HG03571 (cell line): ENCODE measurements around the gene OPRL1.

Experiments used
- ATAC-seq: cut with Tn5 transposase; IDR thresholded peaks from one replicate; pipeline ENCODE4 v1.9.1; 2021; ENCODE audit not compliant: unreplicated experiment

Gene OPRL1

DNA sequence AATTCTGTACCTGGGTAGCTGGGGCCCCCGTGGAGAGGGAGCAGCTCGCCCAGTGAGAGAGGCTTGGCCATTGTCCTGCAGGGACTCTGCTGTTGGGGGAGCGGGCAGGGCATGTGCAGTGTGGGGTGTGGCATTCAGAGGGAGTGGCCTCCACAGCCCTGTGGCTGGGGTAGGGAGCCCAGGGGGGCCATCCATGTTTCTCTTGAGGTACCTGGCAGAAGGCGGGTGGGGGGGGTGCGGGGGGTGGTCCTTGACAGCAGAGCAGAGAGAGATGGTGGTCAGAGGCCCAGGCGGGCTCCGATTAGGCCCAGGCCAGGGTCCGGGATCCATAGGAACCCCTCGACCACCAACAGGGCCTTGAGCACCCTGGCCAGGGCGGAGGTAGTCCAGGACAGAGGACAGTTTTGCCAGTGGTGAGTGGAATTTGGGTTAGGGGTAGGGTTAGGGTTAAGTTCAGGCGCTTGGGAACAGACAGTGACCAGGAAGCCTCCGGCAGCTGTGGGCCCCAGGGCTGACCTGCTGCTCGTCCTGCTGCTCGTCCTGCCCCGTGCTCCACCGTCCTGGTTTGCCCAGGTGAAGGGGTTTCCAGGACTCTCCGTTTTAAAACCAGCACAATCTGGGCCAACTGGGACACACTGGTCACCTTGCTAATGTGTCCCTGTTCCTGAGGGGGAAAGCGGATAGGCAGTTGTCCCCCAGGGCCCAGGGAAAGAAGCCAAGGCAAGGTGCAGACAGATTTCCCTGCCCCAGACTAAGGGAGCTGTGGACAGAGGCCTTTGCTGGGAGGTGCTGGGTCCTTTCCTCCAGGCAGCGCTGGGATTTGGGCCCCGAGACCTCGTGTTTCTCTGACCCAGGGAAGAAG, 59.5 kb downstream of the OPRL1 start:
- no peak for ATAC-seq

DNA sequence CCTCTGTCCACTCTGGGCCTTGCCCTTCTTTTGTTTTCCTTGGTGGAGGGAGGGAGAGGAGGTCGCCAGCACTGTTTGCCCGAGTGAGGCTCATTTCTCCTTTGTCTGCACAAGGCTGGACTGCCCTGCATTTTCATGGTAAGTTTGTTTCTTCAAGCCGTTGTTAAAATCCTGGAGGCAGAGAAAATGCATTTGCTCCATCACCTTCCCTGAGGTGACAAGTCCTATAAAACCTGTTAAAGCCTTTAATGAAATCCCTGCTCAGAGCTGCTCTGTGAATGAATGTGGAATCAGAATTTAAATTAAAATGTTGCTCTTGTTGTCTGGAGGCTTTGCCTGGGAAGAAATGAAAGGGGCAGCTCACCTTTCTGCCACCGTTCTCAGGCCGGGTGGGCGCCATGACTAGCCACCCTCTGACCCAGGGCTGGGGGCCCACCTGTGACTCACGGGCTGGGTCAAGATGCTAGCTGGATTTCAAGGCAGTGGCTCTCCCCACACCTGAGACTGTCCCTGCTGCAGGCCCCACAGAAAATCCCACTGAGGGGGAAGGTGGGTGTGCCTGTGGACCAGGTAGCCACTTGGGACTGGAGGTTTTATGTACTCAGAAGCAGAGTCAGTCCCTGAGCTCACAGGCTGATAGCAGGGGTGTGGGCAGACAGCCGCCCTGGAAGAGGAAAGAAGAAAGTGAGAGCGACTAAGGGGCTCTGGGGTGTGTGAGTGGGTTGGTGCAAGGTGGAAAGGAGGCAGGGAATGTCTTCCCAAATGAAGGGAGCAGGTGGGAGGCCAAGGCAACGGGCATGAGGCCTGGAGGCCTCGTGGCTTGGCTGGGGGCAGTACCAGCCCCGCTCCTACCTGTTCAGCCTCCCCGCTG, 60.4 kb downstream of the OPRL1 start:
- no peak for ATAC-seq

DNA sequence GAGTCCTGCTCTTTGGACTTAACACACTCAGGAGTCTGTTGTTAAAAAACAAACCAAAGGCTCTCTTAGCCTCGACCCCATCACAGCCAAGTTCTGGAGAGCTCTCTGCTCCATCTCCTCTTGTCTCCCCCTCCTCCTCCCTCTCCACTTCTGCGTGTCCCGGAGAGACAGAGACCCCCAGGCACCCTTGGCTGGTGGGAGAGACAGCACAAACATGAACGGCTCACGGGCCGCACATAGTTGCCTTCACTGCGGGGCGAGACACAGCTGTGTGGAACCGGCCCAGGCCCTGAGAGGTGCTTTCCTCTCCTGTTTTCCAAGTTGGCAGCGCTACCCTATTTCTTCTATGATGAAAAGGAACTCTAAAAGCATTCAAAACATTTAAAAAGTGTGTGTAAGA, 61.1 kb downstream of the OPRL1 start:
- no peak for ATAC-seq

DNA sequence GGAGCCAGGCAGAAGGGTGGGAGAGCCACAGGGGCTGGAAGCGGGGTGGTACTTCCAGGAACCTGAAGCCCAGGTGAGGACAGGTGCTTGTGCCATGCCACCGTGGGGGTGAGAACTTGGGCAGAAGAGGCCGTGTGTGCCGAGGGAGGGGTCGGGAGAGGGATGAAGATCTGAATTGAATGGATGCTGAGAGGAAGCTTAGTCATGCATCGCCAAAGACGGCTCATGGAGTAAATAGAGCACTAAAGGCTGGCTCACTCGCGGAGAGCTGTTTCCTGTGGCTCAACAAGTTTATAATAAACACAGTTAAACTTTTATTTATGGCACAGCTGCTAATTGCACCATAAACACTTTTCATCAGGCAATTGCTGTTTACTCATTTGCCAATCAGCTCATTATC, 62.7 kb downstream of the OPRL1 start:
- ATAC-seq = no peak

DNA sequence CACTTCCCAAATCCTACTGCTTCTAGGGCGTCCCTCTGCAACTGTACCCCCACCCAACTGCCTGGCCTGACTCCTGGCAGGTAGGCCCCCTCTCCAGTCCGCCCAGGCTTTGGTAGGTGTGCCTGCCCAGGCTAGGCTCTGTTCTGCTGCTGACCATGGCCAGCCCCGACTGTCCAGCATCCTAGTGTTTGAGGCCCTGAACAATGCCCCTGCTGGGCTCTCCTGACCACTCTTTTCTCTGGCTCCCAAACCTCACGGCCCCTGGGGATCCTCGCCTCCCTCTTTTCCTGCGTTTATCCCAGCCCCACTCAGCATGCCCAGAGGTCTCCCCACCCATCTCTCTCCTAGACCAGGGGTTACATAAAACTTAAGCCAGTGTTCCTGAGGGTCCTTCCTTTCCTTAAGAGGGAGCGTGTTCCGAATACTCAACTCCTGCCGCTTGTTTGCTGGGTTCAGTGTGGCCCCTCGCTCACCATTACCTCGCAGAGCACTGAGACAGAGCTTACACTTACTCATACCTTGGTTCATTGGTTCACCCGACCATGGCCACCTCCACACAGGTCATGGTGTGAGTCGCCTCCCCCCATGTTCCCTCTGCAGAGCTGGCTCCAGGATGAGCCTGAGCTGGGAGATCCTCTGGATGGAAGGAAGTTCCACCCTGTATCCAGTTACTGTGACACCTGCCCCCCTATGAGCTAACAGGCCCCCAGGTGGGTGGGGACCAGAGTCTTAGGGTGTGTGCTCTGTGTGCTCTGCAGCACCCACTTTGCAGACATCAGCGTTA, 63.3 kb downstream of the OPRL1 start:
- no peak for ATAC-seq

DNA sequence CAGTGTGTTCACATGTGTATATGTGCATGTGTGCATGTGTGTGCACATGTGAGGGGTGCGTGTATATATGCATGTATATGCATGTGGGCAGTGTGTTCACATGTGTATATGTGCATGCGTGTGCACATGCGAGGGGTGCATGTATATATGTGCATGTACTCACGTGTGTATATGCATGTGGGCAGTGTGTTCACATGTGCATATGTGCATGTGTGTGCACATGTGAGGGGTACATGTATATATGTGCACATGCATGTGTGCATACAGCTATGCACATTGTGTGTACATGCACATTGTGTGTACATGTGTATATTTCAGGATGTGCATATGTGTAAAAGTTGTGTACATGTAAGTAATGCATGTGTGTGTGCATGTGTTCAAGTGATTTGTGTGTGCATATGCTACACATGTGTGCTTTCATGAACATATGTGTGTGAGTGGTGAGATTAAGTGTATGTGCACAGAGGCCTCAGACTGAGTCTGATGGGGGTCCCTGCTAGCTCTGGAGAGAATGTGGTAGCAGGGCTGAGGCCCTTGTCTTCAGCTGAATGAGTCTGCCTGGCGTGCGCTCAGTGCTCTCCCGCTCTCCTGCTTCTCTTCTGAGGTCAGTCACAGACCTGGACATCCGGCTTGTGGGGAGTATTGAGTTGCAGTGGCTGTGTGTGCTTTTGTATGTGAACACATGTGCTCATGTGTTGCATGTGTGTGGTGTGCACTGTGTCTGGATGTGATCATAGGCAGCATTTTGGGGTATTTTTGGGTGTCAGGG, 64.4 kb downstream of the OPRL1 start:
- no peak for ATAC-seq

DNA sequence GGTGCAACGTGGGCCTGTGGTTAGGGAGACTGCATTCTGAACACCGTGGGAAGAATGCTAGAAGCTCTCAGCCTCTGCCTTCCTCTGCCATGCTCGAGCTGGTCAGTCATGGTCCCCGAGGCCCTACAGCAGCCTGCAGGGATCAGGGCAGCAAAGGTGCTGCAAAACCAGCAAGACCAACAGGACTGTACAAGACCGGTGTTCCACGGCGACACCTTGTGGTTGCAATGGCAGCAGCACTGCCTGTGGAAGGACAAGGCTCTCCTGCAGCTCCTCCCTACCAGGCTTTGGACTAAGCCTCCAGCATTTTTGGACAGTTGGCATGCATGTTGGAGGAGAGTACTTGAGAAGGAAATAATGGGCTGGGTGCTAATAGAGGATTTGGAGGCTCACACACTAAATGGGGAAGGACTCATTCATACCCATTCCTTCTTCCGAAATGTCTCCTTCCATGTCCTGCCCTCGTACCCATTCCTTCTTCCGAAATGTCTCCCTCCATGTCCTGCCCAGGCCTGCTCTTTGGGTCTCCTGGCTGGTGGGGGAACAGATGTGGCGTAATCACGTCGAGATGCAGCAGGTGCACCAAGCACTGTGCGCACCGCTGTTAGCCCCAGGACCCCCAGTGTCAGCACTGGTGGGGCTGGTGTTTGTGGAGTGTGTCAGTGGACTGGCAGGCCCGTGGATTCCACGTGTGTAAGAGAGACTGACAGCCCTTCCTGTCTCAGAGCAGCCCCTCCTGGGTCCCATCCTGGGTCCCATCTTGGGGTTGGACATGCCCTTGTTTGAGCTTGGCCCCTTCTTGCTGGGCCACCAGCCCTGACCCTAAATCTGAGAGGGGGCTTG, 65.8 kb downstream of the OPRL1 start:
- no peak for ATAC-seq

DNA sequence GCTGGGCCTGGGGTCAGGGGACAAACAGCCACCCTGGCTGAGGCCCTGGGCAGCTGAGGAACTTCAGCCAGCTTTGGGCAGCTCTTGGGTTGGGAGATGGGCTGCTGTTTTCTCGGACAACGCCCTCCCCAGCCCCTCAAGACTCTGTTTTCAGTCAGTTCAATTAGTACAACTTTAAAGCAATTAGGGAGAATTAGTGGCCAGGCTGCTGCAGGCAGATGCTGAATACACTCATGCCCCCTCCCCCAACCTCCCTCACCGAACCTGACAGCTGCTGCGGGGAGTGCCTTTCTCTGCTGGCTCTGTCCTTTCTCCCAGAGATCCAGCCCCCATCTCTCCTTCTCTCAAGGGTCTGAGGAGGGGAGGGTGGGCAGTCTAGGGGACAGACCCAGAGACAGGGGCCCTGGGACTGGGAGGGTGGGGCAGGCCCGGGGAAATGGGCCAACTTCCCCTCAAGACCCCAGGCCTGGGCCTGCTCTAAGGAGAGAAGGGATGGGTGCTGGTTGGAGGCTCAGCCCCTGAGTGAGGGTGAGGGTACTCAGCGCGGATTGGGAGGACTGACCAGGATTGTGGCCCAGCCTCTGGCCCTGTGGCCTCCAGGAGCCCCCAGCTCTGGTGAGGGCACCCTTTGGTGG, 66.5 kb downstream of the OPRL1 start:
- ATAC-seq = no peak

DNA sequence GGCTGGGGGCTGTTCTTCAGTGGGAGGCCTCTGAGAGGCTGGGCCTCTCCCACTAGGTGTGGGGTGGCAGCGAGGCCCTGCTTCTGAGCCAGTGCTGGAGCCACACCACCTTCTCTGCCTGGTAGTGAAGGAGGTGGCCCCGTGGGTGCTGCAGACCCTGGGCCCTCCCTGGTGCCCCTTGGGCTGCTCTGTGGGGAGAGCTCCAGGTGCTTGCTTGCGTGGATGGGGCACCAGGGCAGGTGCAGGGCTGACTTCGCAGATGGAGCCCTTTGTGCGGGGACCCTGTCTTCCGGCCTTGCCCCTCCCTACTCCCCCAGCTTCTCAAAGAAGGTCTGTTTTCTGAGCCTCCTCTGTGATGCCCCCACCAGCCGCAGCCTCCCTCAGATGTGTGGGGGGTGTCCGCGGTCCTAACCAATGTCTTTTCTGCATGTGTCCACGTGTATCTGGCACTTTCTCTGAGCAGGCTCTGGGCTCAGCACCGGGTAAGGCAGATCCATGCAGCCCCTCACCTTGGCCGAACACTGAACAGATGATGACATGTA, 67.1 kb downstream of the OPRL1 start:
- no peak for ATAC-seq

DNA sequence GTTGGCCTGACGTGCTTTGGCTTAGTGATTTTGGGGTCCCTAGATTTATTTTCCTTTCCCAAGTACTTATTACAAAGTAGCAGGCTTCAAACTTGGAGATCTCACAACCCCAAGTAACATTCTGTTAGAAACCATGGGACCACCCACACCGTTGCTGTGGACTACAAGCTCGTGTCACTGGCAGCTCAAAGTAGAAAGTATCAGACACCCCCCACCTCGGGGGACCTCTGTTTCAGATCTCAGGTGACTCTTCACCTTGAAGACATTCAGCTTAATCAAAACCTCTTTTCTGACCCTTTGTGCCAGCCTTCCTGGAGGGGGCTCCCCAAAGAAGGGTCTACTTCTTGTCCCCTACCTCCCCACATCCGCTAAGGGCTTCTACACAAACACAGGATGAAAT, 68.7 kb downstream of the OPRL1 start:
- no peak for ATAC-seq

DNA sequence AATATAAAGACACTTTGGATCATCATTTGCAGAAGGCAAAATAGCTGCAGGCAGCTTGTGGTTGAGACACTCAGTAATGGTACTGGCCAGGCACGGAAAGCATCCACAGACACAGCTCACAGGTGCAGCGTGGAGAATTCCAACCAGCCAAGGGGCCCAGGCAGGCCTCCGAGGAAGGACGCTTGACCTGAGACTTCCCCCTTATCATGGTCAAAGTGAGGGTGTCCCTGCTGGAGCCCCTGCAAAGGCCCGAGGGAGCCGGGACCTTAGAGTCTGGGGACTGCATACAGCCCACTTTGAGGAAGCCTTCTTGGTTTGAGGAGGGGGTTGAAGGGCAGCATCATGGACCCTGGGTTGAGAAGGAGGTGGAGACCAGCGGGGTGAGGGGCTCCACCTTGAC, 69.3 kb downstream of the OPRL1 start:
- no peak for ATAC-seq

DNA sequence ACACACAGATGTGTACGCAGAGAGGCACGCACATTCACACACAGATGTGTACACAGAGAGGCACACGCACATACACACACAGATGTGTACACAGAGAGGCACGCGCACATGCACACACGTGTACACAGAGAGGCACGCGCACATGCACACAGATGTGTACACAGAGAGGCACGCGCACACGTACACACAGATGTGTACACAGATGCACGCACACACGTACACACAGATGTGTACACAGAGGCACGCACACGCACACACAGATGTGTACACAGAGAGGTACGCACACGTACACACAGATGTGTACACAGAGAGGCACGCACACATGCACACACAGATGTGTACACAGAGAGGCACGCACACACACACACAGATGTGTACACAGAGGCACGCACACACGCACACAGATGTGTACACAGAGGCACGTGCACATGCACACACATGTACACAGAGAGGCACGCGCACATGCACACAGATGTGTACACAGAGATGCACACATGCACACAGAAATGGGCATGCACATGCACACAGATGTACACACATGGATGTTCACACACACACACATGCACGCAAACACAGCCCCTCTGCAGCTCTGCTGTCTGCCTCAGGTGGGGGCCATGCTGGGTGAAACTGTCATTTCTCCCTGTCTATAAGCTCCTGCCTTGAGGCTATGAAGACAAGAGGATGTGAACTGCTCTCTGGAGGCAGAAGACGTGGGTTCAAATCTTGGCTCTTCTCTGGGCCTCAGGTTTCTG, 70.1 kb downstream of the OPRL1 start:
- ATAC-seq = no peak
